Tibial nerve (tissue), 4 donors: ENCODE data around the gene PPIL3.

Source experiments
- EP300 ChIP-seq, 2 donors: sonication (generic); formaldehyde crosslinking; IDR thresholded peaks; one replicate each; pipeline ENCODE4 v1.6.1; 2017; ENCODE audit warnings: antibody characterized with exemption in 2 of 2, mild to moderate bottlenecking in 1 of 2
- POLR2A ChIP-seq, 2 donors: fragments of 450-650 bp; IDR thresholded peaks; one replicate each; pipeline ENCODE4 v1.6.1; 2017; ENCODE audit warnings: antibody characterized with exemption in 2 of 2, mild to moderate bottlenecking in 2 of 2, moderate library complexity in 2 of 2
- TF ChIP-seq, protein P1 (sequence below), 5 experiments: fragments of 200-600 bp in 3 of 5; fragments of 450-650 bp in 2 of 5; sonication (generic) in 3 of 5; IDR thresholded peaks; one replicate each; pipeline ENCODE4 v1.5.1; 2016 to 2019; ENCODE audit warnings: antibody characterized with exemption in 5 of 5, mild to moderate bottlenecking in 3 of 5, moderate library complexity in 2 of 5

DNA sequence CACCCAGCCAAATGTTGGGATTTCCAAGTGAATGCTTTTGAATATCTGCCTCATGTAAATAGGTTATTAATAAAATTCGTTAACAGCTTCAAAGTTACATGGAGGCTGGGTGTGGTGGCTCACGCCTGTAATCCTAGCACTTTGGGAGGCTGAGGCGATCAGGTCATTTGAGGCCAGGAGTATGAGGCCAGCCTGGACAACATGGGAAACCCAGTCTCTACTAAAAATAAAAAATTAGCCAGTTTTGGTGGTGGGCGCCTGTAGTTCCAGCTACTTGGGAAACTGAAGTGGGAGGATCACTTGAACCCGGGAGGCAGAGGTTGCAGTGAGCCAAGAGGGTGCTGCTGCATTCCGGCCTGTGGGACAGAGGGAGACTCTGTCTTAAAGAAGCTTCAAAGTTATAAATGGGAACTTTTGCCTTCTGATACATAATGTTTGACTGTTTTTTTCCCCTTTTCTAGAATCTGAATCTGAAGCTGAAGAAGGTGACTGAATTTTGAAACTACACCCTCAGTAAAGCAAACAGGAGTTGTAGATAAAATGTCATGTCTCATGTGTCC lies 67.1 kb downstream of the PPIL3 start:
- TF ChIP-seq, protein P1, sequence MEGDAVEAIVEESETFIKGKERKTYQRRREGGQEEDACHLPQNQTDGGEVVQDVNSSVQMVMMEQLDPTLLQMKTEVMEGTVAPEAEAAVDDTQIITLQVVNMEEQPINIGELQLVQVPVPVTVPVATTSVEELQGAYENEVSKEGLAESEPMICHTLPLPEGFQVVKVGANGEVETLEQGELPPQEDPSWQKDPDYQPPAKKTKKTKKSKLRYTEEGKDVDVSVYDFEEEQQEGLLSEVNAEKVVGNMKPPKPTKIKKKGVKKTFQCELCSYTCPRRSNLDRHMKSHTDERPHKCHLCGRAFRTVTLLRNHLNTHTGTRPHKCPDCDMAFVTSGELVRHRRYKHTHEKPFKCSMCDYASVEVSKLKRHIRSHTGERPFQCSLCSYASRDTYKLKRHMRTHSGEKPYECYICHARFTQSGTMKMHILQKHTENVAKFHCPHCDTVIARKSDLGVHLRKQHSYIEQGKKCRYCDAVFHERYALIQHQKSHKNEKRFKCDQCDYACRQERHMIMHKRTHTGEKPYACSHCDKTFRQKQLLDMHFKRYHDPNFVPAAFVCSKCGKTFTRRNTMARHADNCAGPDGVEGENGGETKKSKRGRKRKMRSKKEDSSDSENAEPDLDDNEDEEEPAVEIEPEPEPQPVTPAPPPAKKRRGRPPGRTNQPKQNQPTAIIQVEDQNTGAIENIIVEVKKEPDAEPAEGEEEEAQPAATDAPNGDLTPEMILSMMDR (IDR thresholded peaks at IDR 0.05) = no peak
- TF ChIP-seq POLR2A (IDR thresholded peaks at IDR 0.05) = no peak
- TF ChIP-seq EP300 (IDR thresholded peaks at IDR 0.05) = no peak
